ENCODE results near the gene GALNT16.

Gene GALNT16

GRCh38 chr14:69274321-69274720 is 14.4 kb downstream of the GALNT16 start:
- no peak for ATAC-seq
- TF ChIP-seq ZNF565 (CRISPR knock-in tag; conservative IDR thresholded peaks at IDR 0.05; ENCODE audit: low read depth) (no peak), ARNTL (CRISPR knock-in tag; IDR thresholded peaks at IDR 0.05; ENCODE audit: borderline replicate concordance, low read depth) (no peak), TCF4 (CRISPR knock-in tag; IDR thresholded peaks at IDR 0.05; ENCODE audit: borderline replicate concordance) (no peak), PPARA (CRISPR knock-in tag; IDR thresholded peaks at IDR 0.05; ENCODE audit: borderline replicate concordance) (no peak), PATZ1 (CRISPR knock-in tag; IDR thresholded peaks at IDR 0.05; ENCODE audit: borderline replicate concordance) (no peak), CSDC2 (CRISPR knock-in tag; IDR thresholded peaks at IDR 0.05) (no peak), GLIS3 (CRISPR knock-in tag; IDR thresholded peaks at IDR 0.05) (no peak), TSHZ2 (CRISPR knock-in tag; IDR thresholded peaks at IDR 0.05) (no peak), ZFP30 (CRISPR knock-in tag; IDR thresholded peaks at IDR 0.05) (no peak), RARB (CRISPR knock-in tag; IDR thresholded peaks at IDR 0.05) (no peak), CREB5 (CRISPR knock-in tag; IDR thresholded peaks at IDR 0.05; ENCODE audit: low read depth) (no peak), ESRRG (CRISPR knock-in tag; IDR thresholded peaks at IDR 0.05) (no peak), CSRNP3 (CRISPR knock-in tag; IDR thresholded peaks at IDR 0.05) (no peak), POU6F1 (CRISPR knock-in tag; IDR thresholded peaks at IDR 0.05; ENCODE audit: borderline replicate concordance, low read depth) (no peak), TOX (CRISPR knock-in tag; IDR thresholded peaks at IDR 0.05; ENCODE audit: borderline replicate concordance) (no peak), SNAI2 (CRISPR knock-in tag; IDR thresholded peaks at IDR 0.05) (no peak)

- no peak for ATAC-seq
- TF ChIP-seq ESRRG (CRISPR knock-in tag; IDR thresholded peaks at IDR 0.05) (no peak), PPARA (CRISPR knock-in tag; IDR thresholded peaks at IDR 0.05; ENCODE audit: borderline replicate concordance) (no peak), ZNF70 (CRISPR knock-in tag; IDR thresholded peaks at IDR 0.05) (no peak), OSR1 (CRISPR knock-in tag; IDR thresholded peaks at IDR 0.05) (no peak), TSHZ2 (CRISPR knock-in tag; IDR thresholded peaks at IDR 0.05) (no peak), ZNF8 (CRISPR knock-in tag; IDR thresholded peaks at IDR 0.05) (no peak), CSRNP3 (CRISPR knock-in tag; IDR thresholded peaks at IDR 0.05) (no peak), RARB (CRISPR knock-in tag; IDR thresholded peaks at IDR 0.05) (no peak), ZFP30 (CRISPR knock-in tag; IDR thresholded peaks at IDR 0.05) (no peak), PATZ1 (CRISPR knock-in tag; IDR thresholded peaks at IDR 0.05; ENCODE audit: borderline replicate concordance) (no peak), TOX (CRISPR knock-in tag; IDR thresholded peaks at IDR 0.05; ENCODE audit: borderline replicate concordance) (no peak), GLIS3 (CRISPR knock-in tag; IDR thresholded peaks at IDR 0.05) (no peak), TCF4 (CRISPR knock-in tag; IDR thresholded peaks at IDR 0.05; ENCODE audit: borderline replicate concordance) (no peak), ARNTL (CRISPR knock-in tag; IDR thresholded peaks at IDR 0.05; ENCODE audit: borderline replicate concordance, low read depth) (no peak), CSDC2 (CRISPR knock-in tag; IDR thresholded peaks at IDR 0.05) (no peak), ISL1 (CRISPR knock-in tag; IDR thresholded peaks at IDR 0.05) (no peak), BACH2 (CRISPR knock-in tag; IDR thresholded peaks at IDR 0.05; ENCODE audit: borderline replicate concordance) (no peak)
Measured at GRCh38 chr14:69275331-69275730, 15.4 kb downstream of the GALNT16 start.

All from SK-N-SH treated with all-trans-retinoic acid at 6 μM for 48 hours (cell line).